HG03342 (cell line): ENCODE measurements around the gene IPCEF1.

Experiments used
- ATAC-seq: cut with Tn5 transposase; IDR thresholded peaks from one replicate; pipeline ENCODE4 v1.9.1; 2021; ENCODE audit warnings: mild to moderate bottlenecking, moderate library complexity; ENCODE audit not compliant: unreplicated experiment

Gene IPCEF1

DNA sequence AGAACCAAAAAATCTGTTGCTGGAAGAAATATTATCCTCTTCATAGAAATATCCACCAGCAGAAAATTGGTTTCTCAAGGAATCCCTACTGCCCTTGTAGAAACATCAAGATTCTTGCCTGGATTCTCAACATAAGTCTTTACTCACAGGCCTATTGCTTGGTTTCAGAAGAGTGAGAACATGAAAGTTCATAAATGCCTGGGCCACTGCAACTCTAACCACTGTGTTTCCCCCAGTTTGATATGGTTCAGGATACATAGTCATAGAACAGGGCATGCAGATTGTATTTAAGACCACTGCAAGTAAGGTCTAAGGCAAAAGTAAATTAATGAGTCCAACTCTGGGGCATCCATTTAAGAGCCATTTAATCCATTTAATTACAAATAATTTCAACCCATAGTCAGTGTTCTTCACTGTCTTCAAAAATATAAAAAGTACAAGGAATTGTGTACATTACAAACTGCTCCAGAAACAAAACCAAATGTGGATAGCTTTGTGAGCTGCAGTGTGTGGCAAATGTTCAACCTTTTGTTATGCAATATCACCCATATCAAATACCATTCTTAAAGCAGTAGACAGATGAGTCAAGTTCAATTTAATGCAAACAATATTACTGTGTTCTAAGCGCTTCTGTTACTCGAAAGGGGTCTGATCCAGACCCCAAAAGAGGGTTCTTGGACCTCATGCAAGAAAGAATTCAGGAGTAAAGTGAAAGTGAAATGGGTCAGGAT, 234.2 kb downstream of the IPCEF1 start:
- no peak for ATAC-seq

DNA sequence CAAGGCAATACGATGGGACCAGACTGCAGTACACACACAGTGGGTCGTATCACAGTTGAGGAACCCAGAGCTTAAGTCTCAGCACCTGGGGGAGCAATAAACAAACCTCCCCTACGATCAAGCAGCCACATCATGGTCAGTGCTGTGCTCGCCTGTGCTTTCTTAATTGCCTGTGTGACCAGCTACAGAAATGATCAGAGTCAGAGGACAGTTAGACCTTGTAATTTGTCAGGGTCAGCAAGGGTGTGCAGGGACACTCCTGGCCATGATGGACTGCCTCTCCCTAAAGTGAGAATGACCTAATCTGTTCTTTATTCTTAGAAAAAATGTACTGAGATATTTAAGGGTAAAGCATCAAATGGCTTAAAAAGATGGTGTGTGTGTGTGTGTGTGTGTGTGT, 239.1 kb downstream of the IPCEF1 start:
- no peak for ATAC-seq

DNA sequence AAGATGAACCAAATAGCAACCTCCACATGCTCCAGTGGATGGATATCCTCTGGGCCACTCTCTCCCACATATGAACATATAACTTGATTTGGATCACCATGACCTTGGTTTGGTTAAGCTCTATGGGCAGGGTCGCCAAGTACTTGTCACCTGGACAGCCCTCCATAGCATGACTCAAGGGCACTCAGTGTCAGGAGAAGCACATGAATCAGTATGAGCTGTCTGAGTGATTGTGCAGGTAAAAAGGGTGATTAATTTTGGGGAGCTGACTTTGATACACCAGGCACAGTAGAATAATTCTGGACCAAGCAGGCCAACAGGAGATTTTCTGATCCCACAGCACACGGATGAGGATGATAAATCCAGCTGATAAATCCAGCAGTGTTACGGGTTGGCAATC, 243.2 kb downstream of the IPCEF1 start:
- ATAC-seq: no peak

- no peak for ATAC-seq
Observed at GRCh38 chr6:154112181-154112809, 244.3 kb downstream of the IPCEF1 start.

DNA sequence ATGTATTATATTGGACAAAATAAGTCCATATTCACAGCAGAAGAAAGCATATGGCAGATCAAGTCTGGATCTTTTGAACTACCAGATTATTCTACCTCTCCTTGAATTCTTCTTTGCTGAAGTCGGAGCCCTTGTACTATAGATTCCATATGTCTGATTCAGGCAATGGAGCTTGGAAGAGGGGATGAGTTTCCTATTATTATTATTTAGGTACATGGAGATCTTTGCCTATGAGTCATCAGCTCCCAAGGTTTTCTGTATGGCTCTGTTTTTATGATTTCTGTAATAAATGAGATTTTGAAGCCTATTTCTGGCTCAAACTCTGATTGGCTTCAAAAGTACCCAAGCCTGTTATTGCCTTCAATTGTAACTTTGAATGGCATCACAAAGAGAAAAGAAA, 245.6 kb downstream of the IPCEF1 start:
- ATAC-seq: no peak

GRCh38 chr6:154106251-154106650, 250.4 kb downstream of the IPCEF1 start:
- no peak for ATAC-seq
